Right lobe of liver (tissue), 4 donors: Measurements from ENCODE around the gene CYB561D1.

Experiments
- CTCF ChIP-seq, 4 donors: fragments of 200-600 bp in 3 of 4; fragments of 450-650 bp in 1 of 4; IDR thresholded peaks; one replicate each; pipeline versions ENCODE4 v1.5.1 to v1.8.0; 2016 to 2022; ENCODE audit warnings: antibody characterized with exemption in 4 of 4, mild to moderate bottlenecking in 2 of 4
- POLR2A ChIP-seq: fragments of 450-650 bp; IDR thresholded peaks from one replicate; pipeline ENCODE4 v1.6.1; 2017; ENCODE audit warnings: antibody characterized with exemption, mild to moderate bottlenecking
- donor health status: DM: no; HTN: no; CAD: no.
- donor health status: DM: no; HTN: no; CAD: no.
- donor health status: DM: no; HTN: yes; CAD: no.

DNA sequence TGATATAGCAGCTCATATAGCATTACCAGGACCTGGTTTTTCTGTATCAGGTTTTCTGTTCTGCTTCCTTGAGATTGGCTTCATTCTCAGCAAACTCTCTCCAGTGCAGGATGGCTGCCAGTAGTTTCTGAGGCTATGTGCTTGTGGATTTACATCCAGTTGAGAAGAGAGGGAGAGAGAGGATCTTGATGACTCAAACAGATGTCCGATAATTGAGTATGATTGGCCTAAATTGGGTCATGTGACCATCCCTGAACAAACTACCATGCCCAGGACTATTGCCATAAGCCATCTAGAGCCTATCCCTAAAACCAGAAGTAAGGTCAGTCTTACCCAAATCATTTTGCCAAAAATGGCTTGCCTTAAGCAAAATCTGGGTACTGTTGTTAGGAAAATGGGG is 49.5 kb upstream of the CYB561D1 start:
- no peak for TF ChIP-seq CTCF (IDR thresholded peaks at IDR 0.05)
- no peak for TF ChIP-seq POLR2A
